ENCODE measurements around the gene KIAA0753.

KIAA0753 gene

GRCh38 chr17:6547336-6547735 is 93.2 kb downstream of the KIAA0753 start:
- CTCF ChIA-PET: interaction anchor here (4.8 kb wide), 1 partner anchor 75 kb away, joined by 24 read pairs; no protein-coding TSS in a partner anchor
- TF ChIP-seq CTCF (IDR thresholded peaks at IDR 0.05; ENCODE audit: insufficient read depth, low read length, missing control alignments): no peak

GRCh38 chr17:6546069-6546718 is 94.3 kb downstream of the KIAA0753 start:
- ChIA-PET POLR2A (interaction anchor here (0.5 to 0.7 kb wide), 2 partner anchors 17 to 579 kb away, joined by 3 to 4 read pairs; no protein-coding TSS in a partner anchor), CTCF (interaction anchor here (4.8 kb wide), 1 partner anchor 74 kb away, joined by 24 read pairs; no protein-coding TSS in a partner anchor)
- no peak for DNase-seq (ENCODE audit: low read depth, low spot score)
- no peak for TF ChIP-seq CTCF (IDR thresholded peaks at IDR 0.05; ENCODE audit: insufficient read depth, low read length, missing control alignments)
- H3K4me3 ChIP-seq (ENCODE audit: low read depth, low read length): no peak overlapping the region

More at GRCh38 chr17:6547336-6547735, 93.2 kb downstream of the KIAA0753 start:
- POLR2A ChIA-PET: no interaction called here
- DNase-seq (ENCODE audit: low read depth, low spot score): no peak
- no peak overlapping the region for H3K4me3 ChIP-seq (ENCODE audit: low read depth, low read length)

- H3K4me3 ChIP-seq (ENCODE audit: low read depth, low read length): no peak overlapping the region
- POLR2A ChIA-PET: no interaction called here
- no peak for DNase-seq (ENCODE audit: low read depth, low spot score)
- no peak for TF ChIP-seq CTCF (IDR thresholded peaks at IDR 0.05; ENCODE audit: insufficient read depth, low read length, missing control alignments)
- CTCF ChIA-PET: no interaction called here
Measured at GRCh38 chr17:6545291-6545690, 95.2 kb downstream of the KIAA0753 start.

DNA sequence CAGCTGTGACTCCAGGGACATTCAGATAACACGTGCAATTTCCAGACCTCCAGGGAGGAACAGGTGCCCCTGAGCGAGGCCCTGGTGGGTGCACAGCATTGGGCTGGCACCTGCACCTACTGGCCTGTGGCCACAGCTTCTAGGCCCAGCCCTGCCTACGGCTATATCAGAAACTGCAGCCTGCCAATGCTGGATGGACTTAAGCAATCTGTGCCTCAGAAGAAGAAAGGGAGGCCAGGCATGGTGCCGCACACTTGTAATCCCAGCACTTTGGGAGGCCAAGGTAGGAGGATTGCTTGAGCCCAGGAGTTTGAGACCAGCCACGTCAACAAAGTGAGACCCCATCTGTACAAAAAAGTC is 96.5 kb downstream of the KIAA0753 start:
- TF ChIP-seq CTCF (IDR thresholded peaks at IDR 0.05; ENCODE audit: insufficient read depth, low read length, missing control alignments): no peak
- DNase-seq (ENCODE audit: low read depth, low spot score): no peak
- ChIA-PET POLR2A (no interaction called here), CTCF (no interaction called here)
- no peak overlapping the region for H3K4me3 ChIP-seq (ENCODE audit: low read depth, low read length)

DNA sequence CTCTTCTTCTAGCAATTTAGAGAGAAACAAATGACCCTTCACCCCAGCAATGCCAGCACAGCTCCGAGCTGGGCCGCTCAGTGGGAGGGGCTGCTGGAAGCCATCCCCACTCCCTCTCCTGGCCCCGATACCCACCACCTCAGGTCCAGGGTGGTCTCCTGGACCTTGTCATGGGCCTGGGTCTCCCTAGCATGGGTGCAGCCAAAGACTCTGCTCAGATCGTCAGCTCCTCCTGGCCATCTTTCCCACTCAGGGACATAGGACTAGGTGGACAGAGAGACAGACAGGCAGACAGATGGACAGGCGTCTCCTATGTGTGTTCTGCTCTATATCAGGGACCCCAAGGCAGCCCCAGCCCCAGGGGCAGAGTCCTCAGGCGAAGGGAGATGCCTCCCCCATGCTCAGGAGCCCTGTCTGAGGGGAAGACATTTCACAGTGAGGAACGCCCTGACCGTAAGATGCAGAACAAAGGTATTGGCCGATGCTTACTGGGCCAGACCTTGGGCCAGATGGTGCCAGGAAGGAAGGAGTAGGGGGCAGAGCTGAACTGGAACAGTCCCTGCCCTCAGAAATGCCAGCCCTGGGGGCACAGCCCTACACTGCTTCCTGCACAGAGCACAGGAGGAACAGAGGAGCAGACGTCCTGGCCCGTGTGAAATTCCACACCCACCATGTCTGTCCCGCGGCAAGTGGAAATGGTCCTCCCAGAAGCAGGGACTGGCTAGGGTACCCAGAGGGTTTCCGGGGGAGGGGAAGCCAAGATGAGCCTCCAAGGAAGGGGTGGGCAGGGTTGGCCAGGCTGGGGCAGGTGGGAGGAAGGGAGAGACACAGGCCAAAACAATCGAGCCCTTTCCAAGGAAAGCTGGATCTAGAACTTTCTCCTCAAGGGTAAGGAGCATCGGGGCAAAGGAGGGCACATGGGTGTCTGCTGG is 97.2 kb downstream of the KIAA0753 start:
- POLR2A ChIA-PET: no interaction called here
- TF ChIP-seq CTCF (IDR thresholded peaks at IDR 0.05; ENCODE audit: insufficient read depth, low read length, missing control alignments): no peak
- DNase-seq (ENCODE audit: low read depth, low spot score): no peak
- H3K4me3 ChIP-seq (ENCODE audit: low read depth, low read length): no peak overlapping the region
- CTCF ChIA-PET: no interaction called here

DNA sequence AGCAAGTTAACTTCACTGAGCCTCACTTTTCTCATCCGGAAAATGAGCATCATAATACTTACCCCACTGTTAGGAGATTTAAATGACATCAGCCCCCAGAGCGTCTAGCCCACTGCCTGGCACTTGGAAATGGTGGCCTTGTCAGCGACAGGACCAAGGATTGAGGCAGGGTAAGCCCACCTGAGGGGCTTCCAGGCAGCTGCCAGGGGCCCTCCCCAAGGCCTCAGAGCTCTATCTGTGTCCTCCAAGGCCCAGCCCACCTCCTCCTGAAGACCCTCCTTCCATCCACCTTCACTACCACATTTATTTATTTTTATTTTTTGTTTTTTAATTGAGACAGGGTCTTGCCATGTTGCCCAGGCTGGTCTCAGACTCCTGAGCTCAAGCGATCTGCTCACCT is 97.9 kb downstream of the KIAA0753 start:
- TF ChIP-seq CTCF (IDR thresholded peaks at IDR 0.05; ENCODE audit: insufficient read depth, low read length, missing control alignments): no peak
- ChIA-PET CTCF (no interaction called here), POLR2A (no interaction called here)
- no peak for DNase-seq (ENCODE audit: low read depth, low spot score)
- no peak overlapping the region for H3K4me3 ChIP-seq (ENCODE audit: low read depth, low read length)
